ENCODE data around the gene PIP4K2A.
A peak's percentile ranks its signal among the peaks of the same experiment; 100 is the strongest.
"Not testable (repeated sequence)": the region's sequence is repeated elsewhere in the genome, so short reads cannot be mapped to it uniquely, and the experiment has no call there.

Gene PIP4K2A

DNA sequence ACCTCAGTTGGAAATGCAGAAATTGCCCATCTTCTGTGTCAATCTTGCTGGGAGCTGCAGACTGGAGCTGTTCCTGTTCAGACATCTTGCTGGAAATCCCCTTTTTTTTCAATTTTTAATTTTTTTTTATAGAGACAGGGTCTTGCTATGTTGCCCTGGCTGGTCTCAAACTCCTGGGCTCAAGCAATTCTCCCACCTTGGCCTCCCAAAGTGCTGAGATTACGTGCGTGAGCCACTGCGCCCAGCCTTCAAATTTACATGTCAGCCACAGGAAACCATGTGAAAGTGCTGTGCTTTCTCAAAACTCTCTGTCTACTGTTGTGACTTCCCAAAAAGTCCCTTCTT is 200.0 kb downstream of the PIP4K2A start:
- not testable (repeated sequence) for DNase-seq (ENCODE audit: low read depth in 2 of 2)

DNA sequence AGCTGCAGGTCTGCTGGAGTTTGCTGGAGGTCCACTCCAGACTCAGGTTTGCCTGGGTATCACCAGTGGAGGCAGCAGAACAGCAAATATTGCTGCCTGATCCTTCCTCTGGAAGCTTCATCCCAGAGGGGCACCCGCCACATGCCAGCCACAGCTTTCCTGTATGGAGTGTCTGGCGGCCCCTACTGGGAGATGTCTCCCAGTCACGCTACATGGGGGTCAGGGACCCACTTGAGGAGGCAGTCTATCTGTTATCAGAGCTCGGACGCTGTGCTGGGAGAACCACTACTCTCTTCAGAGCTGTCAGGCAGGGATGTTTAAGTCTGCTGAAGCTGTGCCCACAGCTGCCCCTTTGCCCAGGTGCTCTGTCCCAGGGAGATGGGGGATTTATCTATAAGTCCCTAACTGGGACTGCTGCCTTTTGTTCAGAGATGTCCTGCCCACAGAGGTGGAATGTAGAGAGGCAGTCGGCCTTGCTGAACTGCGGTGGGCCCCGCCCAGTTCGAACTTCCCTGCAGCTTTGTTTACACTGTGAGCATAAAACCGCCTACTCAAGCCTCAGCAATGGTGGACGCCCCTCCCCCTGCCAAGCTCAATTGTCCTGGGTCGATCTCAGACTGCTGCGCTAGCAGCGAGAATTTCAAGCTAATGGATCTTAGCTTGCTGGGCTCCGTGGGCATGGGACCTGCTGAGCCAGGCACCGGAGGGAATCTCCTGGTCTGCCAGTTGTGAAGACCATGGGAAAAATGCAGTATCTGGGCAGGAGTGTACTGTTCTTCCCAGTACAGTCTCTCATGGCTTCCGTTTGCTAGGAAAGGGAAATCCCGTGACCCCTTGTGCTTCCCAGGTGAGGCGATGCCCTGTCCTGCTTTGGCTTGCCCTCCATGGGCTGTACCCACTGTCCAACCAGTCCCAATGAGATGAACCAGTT is 200.6 kb downstream of the PIP4K2A start:
- not testable (repeated sequence) for DNase-seq (ENCODE audit: low read depth in 2 of 2)

- DNase-seq (ENCODE audit: low read depth in 2 of 2): not testable (repeated sequence)
Measured at GRCh38 chr10:22512015-22512414, 202.4 kb downstream of the PIP4K2A start.

DNA sequence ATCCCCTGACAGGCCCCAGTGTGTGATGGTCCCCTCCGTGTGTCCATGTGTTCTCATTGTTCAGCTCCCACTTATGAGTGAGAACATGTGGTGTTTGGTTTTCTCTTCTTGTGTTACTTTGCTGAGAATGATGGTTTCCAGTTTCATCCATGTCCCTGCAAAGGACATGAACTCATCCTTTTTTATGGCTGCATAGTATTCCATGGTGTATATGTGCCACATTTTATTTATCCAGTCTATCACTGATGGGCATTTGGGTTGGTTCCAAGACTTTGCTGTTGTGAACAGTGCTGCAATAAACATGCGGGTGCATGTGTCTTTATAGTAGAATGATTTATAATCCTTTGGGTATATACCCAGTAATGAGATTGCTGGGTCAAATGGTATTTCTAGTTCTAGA is 206.2 kb downstream of the PIP4K2A start:
- not testable (repeated sequence) for DNase-seq (ENCODE audit: low read depth in 2 of 2)

GRCh38 chr10:22505911-22506685 is 208.3 kb downstream of the PIP4K2A start:
- DNase-seq (ENCODE audit: low read depth in 2 of 2): peak; percentile 8 to 16

DNA sequence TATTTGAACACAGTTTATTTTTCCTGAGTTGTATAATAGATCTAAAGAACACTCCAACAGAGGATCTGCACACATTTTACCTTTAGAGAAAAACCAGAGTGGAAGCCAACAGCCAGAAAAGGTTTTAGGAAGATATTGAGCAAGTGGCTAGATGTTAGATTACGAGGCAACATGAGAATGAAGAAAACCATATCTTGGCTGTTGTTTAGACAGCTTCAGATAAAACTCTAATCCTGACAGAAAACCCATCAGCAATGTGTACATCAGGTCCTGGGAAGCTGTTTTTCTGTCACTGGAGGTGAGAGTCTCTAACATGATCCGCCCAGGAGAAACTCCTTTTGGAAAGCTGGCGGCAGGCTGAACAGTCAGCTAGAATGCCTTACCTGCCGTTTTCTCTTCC is 209.6 kb downstream of the PIP4K2A start:
- no peak for DNase-seq (ENCODE audit: low read depth in 2 of 2)

DNA sequence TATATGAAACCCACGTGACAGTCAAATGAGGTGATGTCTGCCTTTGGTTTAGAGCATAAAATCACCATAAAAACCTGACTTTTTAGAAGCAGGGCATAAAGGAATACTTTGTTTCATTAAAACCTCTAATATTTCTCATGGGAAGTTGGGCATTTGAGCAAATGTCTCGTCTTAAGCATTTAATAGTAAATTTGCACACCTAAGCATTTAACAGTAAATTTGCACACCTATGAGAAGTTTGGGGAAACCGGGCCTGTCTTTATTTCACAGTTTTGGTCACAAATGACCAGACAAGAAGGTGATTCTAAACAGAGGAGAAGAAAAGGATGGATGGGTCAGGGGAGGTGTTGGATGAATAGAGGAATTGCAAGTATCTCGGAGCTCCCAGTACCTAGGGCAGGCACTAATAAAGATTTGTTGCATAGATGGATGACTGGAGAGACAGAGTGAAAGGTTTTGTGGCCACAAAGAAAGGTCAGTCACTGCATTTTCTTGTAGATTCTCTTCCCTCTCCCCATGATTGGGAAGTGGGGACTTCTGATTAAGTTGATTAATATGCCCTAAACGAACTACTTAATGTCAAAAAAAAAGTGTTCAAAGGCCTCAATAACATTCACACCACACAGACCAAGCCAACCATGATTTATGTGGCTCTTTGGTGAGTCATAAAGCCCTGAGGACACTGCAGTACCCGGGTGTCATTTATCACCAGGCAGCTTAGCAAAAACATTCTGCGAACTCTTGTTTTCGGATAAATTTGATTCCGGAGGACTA is 210.9 kb downstream of the PIP4K2A start:
- no peak for DNase-seq (ENCODE audit: low read depth in 2 of 2)

GRCh38 chr10:22501863-22502262 is 212.5 kb downstream of the PIP4K2A start:
- DNase-seq (ENCODE audit: low read depth in 2 of 2): no peak

GRCh38 chr10:22501413-22501812 is 213.0 kb downstream of the PIP4K2A start:
- DNase-seq (ENCODE audit: low read depth in 2 of 2): no peak

DNA sequence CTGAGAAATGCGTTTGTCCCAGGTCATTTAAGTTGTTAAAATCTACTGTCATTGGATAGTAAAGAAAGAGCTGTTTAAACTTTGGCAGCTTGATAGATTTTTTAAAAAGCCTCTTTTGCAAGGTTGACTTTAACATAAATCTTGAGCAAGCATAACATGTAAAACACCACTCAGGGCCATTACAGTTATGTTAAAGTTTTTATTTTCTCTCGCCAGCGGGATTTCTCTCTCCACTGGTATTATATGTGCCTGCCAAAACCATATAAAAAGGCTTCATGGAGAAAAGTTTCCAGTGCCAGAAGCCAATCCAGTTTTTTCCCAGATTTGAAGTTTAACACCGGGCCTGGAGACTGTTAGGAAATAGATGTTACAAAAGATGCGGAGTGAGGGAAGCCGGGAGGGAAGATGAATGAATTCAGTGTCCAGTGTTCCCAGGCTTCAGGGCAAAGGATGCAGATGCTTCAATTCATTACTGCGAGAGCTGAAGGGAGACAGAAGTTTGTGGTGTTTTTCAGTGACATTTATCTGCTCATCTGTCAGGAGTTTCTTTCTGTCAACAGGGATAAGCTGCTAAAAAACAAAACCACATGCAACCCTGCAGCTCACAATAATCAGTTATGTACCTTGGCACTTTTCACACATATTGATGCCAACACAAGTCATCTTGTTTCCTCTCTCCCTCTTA is 213.6 kb downstream of the PIP4K2A start:
- DNase-seq (ENCODE audit: low read depth in 2 of 2): no peak

DNA sequence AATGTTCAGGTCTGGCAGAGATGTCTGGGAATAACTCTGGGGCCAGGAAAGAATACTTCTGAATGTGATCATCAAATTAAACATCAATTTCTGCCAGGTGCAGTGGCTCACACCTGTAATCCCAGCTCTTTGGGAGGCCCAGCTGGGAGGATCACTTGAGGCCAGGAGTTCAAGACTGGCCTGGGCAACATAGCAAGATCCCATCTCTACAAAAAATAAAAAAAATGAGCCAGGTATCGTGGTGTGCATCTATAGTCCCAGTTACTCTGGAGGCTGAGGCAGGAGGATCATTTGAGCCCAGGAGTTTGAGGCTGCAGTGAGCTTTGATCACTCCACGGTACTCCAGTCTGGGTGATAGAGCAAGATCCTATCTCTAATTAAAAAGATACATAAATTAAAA is 214.4 kb downstream of the PIP4K2A start:
- DNase-seq (ENCODE audit: low read depth in 2 of 2): not testable (repeated sequence)

GRCh38 chr10:22495396-22495795 is 219.0 kb downstream of the PIP4K2A start:
- no peak for DNase-seq (ENCODE audit: low read depth in 2 of 2)

GRCh38 chr10:22494007-22494406 is 220.4 kb downstream of the PIP4K2A start:
- DNase-seq (ENCODE audit: low read depth in 2 of 2): no peak

DNA sequence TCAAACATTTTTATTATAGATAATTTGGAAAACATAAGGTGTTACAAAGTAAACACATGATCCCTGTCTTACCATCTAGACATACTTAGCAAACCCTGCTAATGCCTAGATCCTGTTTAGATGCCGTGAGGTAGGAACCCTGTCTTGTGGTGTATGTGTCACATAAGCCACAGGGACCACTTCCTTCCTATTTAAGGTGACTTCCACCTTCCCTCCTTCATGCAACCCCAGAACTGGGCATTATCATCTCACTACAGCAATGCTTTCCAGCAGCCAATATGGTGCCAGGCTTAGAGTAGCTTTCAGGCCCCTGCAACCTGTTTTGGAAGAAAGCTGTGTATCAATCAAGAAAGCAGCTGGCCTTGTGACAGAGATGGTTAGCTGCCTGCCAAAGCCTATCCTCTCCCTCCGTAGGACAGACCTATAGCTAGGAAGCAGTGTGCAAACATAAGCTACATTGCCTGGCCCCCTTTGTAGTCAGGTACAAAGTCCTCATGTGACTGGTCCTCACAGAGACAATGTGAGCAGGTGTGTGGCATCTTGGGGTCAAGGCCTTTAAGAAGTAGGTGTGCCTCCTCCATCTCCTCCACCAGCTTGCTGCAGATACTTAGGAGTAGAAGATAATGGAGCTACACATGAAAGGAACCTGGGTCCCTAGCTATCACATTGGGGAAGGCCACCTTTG is 222.3 kb downstream of the PIP4K2A start:
- DNase-seq (ENCODE audit: low read depth in 2 of 2): no peak

DNA sequence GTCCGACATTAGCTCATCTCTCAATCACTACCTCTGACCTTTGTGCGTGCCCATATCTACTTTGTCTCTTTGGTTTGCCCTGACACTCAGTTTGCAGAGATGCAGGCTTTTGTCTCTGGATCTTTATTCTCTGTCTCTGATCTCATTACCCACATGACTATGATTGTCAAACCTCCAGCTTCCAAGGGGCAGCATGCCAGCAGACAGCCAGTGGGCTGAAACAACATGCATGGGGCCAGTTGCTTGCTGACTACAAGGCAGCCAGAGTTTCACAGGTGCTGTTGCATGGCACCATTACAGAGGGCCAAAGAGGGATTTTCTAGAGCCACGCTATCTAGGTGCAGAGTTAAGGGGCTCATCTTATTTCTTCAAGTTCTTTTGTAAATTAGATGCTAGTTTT is 222.9 kb downstream of the PIP4K2A start:
- DNase-seq (ENCODE audit: low read depth in 2 of 2): no peak

DNA sequence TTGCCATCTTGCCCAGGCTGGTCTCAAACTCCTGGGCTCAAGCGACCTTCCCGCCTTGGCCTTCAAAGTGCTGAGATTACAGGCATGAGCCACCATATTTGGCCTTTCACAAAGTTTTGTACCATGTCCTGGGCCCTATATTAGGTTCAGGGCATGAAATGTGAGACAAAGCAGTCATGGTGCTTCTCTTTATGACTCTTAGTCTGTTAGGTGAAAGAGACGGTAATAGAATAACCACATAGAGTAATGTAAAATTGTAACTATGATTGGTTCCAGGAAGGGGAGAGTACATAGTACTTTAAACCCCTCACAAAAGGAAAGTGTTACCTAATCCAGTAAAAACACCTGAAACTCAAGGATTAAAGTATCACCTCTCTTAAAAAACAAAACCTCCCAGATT is 224.4 kb downstream of the PIP4K2A start:
- DNase-seq (ENCODE audit: low read depth in 2 of 2): no peak

DNA sequence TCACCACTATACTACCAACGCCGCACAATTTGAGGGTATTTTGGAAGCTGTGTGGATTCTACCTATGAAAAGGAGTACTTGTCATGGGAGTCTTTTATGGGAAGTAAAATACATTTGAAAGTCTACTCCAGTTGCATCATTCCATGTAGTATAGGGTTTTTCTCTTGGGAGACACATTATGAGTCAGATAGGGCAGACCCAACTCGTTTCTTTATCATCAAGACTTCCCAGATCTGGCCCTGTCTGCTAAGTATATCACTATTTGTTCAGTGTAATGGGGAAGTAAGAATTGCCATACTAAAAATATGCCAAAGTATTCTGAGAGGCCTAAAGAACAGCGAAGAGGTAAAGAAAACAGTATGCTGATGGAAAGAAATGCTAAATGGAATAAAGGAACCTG is 224.9 kb downstream of the PIP4K2A start:
- DNase-seq (ENCODE audit: low read depth in 2 of 2): no peak

GRCh38 chr10:22486431-22486830 is 227.9 kb downstream of the PIP4K2A start:
- no peak for DNase-seq (ENCODE audit: low read depth in 2 of 2)
